ENCODE measurements around the gene MICU2.

MICU2 gene, protein sequence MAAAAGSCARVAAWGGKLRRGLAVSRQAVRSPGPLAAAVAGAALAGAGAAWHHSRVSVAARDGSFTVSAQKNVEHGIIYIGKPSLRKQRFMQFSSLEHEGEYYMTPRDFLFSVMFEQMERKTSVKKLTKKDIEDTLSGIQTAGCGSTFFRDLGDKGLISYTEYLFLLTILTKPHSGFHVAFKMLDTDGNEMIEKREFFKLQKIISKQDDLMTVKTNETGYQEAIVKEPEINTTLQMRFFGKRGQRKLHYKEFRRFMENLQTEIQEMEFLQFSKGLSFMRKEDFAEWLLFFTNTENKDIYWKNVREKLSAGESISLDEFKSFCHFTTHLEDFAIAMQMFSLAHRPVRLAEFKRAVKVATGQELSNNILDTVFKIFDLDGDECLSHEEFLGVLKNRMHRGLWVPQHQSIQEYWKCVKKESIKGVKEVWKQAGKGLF

GRCh38 chr13:21603531-21604448 lies at the start of gene MICU2:
Gene MICU2, minus strand, starts transcription at chr13:21604170. Its CDS starts 22 bp downstream, at chr13:21604148.
- Mint-ChIP-seq H3K4me3 (peak within 1 kb of the TSS; percentile 87), H3K36me3 (ENCODE audit: low read depth) (peaks cover 24% of the 10 kb centered on the region), H3K27ac (peak within 1 kb of the TSS; percentile 90), H3K9me3 (no peaks in the 10 kb centered on the region), H3K4me1 (ENCODE audit: low read depth) (peaks cover 38% of the 10 kb centered on the region), H3K27me3 (peaks cover 6% of the 10 kb centered on the region)
- peak; percentile 96 for DNase-seq

DNA sequence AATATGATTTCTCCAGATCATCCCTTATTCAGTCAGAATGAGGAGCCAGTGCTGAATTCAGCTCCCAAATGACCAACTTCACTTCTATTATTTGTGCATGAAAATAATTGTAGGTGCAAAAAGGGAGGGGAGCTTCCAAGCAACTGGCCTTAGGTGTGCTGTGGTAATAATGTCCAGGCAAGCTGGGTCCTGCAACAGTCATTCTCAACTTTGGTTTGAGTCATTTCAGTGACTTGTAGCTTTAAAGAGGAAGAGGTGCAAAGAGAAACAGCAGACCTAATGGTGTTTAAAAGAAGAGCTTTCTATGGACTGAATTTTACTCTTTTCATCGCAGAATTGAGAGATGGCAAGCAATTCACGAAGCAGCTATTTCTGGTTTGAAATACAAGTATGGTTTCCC lies 37.7 kb upstream of the MICU2 start:
- Mint-ChIP-seq H3K4me1 (ENCODE audit: low read depth) (peaks cover 2% of the 10 kb centered on the region), H3K4me3 (no peak overlapping the region), H3K27me3 (peaks cover 2% of the 10 kb centered on the region), H3K9me3 (no peaks in the 10 kb centered on the region), H3K27ac (no peak overlapping the region), H3K36me3 (ENCODE audit: low read depth) (no peaks in the 10 kb centered on the region)
- no peak for DNase-seq

DNA sequence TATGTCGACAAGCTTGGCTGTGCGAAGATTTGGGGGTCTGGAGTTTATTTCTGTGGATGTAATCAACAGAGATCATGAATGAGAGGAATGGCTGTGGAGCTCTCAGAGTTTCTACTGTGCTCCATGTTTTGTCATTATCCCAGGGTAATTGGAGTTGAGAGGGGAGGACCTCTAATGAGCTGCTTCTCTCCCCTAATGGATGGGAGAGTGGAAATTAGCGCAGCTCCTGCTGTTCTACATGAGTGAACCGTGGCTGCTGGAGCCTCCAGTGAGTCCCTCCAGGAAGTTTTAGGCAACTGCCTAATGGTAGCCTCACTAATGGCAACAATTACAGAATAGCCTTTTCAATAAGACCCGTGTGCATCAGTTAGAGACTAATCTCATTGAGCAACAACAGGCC lies 35.6 kb upstream of the MICU2 start:
- no peak for DNase-seq
- no peak overlapping the region for H3K27ac Mint-ChIP-seq
- peaks cover 2% of the 10 kb centered on the region for H3K27me3 Mint-ChIP-seq
- H3K9me3 Mint-ChIP-seq: no peaks in the 10 kb centered on the region
- H3K4me1 Mint-ChIP-seq (ENCODE audit: low read depth): peaks cover 2% of the 10 kb centered on the region
- no peak overlapping the region for H3K4me3 Mint-ChIP-seq
- H3K36me3 Mint-ChIP-seq (ENCODE audit: low read depth): no peaks in the 10 kb centered on the region

DNA sequence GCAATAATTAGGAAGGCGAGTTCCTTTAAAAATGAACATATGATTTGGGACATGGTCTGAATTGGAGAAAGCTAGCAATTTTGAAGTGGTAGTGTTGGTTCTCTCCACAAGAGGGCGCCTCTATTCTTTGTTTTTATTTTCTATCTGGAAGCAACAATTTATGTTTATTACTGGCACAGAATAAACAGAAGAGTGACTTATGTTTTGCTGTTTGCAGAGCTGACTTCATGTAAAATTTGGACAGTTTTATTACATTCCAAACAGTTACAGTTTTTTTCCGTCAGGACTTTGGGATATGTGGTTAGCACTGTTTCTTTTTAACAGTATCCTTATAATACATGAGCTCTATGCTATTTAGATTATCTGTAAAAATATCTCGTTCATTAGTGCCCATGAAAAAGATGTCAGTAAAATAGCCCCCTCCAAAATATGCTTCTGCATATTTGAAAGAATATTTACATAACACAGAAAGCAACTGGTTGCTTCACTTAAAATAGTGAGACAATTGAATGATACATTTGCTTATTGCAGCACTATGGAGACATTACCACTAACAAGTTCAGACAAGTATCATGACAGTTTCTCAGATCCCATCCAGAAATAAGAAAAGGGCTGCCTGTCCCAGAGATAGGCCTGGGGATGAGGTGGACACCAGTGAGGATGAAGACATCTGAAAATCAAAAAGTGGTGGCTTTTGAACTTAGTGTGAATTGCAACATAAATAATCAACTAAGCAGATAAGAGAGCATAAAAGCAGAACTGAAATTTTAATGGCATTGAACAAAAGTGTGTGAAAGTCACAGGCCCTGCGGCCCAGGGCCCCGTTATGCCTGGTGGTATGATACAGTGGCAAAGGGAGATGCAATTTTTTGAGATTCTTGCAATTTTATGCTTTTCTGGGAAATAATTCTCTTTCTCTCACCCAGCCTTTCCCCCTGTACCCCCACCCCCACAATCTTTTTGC lies 34.6 kb upstream of the MICU2 start:
- no peak for DNase-seq
- peaks cover 2% of the 10 kb centered on the region for H3K27me3 Mint-ChIP-seq
- no peak overlapping the region for H3K27ac Mint-ChIP-seq
- H3K4me3 Mint-ChIP-seq: no peak overlapping the region
- H3K9me3 Mint-ChIP-seq: no peaks in the 10 kb centered on the region
- no peaks in the 10 kb centered on the region for H3K36me3 Mint-ChIP-seq (ENCODE audit: low read depth)
- peaks cover 2% of the 10 kb centered on the region for H3K4me1 Mint-ChIP-seq (ENCODE audit: low read depth)

DNA sequence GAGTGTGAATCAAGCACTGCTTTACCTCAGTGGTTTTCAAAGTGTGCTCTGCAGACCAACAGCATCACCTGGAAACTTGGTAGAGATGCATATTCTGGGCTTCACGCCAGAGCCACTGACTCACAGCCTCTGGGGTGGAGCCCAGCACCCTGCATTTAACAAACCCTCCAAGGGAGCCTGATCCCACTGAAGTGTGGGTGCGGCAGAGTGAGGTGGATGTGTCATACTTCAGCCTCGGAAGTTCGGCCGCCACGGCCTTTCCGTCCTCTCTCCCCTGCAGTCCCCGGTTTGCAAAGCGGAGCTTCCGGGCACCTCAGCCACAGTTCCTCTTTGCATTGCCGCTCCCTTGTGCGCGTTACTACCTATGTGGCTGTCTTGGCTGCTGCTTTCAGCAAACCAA lies 33.3 kb upstream of the MICU2 start:
- Mint-ChIP-seq H3K4me3 (no peak overlapping the region), H3K4me1 (ENCODE audit: low read depth) (peaks cover 2% of the 10 kb centered on the region), H3K36me3 (ENCODE audit: low read depth) (no peaks in the 10 kb centered on the region), H3K27me3 (peaks cover 2% of the 10 kb centered on the region), H3K27ac (no peak overlapping the region), H3K9me3 (no peaks in the 10 kb centered on the region)
- DNase-seq: peak; percentile 39

DNA sequence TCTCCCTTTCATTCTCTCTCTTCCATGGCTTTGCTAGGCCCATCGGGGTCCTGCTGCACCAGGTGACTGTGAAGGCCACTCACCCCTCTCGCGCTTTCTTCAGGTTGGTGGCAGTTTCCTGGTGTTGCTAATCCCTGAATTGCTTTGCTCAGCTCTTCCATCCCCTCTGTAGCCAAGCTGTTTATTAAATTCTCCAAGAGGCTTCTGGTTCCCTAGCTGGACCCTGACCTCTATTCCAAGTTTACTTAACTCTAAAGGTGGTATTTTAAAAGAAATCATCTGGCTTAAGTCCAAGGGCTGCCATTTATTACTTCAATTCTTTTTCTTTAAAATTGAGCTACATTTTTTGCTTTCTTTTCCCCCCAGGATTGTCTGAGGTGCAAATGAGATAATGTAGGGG lies 32.7 kb upstream of the MICU2 start:
- H3K27me3 Mint-ChIP-seq: peaks cover 5% of the 10 kb centered on the region
- DNase-seq: no peak
- no peak overlapping the region for H3K4me3 Mint-ChIP-seq
- peaks cover 2% of the 10 kb centered on the region for H3K9me3 Mint-ChIP-seq
- no peaks in the 10 kb centered on the region for H3K36me3 Mint-ChIP-seq (ENCODE audit: low read depth)
- peaks cover 2% of the 10 kb centered on the region for H3K4me1 Mint-ChIP-seq (ENCODE audit: low read depth)
- H3K27ac Mint-ChIP-seq: no peak overlapping the region

- peaks cover 2% of the 10 kb centered on the region for H3K4me1 Mint-ChIP-seq (ENCODE audit: low read depth)
- DNase-seq: no peak
- H3K9me3 Mint-ChIP-seq: peaks cover 2% of the 10 kb centered on the region
- H3K4me3 Mint-ChIP-seq: no peak overlapping the region
- peaks cover 6% of the 10 kb centered on the region for H3K27me3 Mint-ChIP-seq
- H3K36me3 Mint-ChIP-seq (ENCODE audit: low read depth): no peaks in the 10 kb centered on the region
- H3K27ac Mint-ChIP-seq: no peak overlapping the region
Observed at GRCh38 chr13:21632196-21632595, 28.2 kb upstream of the MICU2 start.

GRCh38 chr13:21625366-21625765 lies 21.4 kb upstream of the MICU2 start:
- Mint-ChIP-seq H3K4me1 (ENCODE audit: low read depth) (no peaks in the 10 kb centered on the region), H3K4me3 (no peak overlapping the region), H3K27ac (no peak overlapping the region), H3K9me3 (no peaks in the 10 kb centered on the region), H3K36me3 (ENCODE audit: low read depth) (no peaks in the 10 kb centered on the region), H3K27me3 (peaks cover 3% of the 10 kb centered on the region)
- DNase-seq: no peak

DNA sequence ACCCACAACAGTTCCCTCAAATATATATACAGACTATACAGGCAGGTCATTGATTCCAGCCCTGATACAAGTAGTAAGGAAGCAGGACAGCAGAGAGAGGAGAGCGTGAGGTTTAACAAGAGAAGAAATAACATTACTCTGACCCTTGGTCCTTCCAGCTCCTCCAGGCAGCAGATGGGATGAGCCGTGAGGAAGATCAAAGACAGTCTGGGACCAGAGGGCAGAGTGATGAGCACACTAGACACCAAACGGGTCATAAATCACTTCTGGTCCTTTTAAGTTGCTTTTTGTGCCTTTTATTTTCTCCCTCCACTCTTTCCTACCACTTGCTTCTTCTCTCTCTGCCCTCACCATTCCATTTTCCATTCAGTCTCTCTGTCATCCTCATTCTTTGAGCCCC lies 16.9 kb upstream of the MICU2 start:
- peaks cover 22% of the 10 kb centered on the region for H3K27me3 Mint-ChIP-seq
- no peaks in the 10 kb centered on the region for H3K9me3 Mint-ChIP-seq
- H3K4me3 Mint-ChIP-seq: no peak overlapping the region
- H3K4me1 Mint-ChIP-seq (ENCODE audit: low read depth): no peaks in the 10 kb centered on the region
- no peak for DNase-seq
- no peaks in the 10 kb centered on the region for H3K36me3 Mint-ChIP-seq (ENCODE audit: low read depth)
- no peak overlapping the region for H3K27ac Mint-ChIP-seq

- H3K36me3 Mint-ChIP-seq (ENCODE audit: low read depth): no peaks in the 10 kb centered on the region
- no peak for DNase-seq
- H3K4me3 Mint-ChIP-seq: no peak overlapping the region
- no peak overlapping the region for H3K27ac Mint-ChIP-seq
- no peaks in the 10 kb centered on the region for H3K9me3 Mint-ChIP-seq
- peaks cover 22% of the 10 kb centered on the region for H3K27me3 Mint-ChIP-seq
- H3K4me1 Mint-ChIP-seq (ENCODE audit: low read depth): no peaks in the 10 kb centered on the region
Observed at GRCh38 chr13:21619633-21620220, 15.8 kb upstream of the MICU2 start.

GRCh38 chr13:21616880-21617279 lies 12.9 kb upstream of the MICU2 start:
- H3K36me3 Mint-ChIP-seq (ENCODE audit: low read depth): no peaks in the 10 kb centered on the region
- H3K4me1 Mint-ChIP-seq (ENCODE audit: low read depth): no peaks in the 10 kb centered on the region
- no peak overlapping the region for H3K27ac Mint-ChIP-seq
- H3K27me3 Mint-ChIP-seq: peaks cover 24% of the 10 kb centered on the region
- H3K4me3 Mint-ChIP-seq: no peak overlapping the region
- H3K9me3 Mint-ChIP-seq: no peaks in the 10 kb centered on the region
- no peak for DNase-seq

- Mint-ChIP-seq H3K4me3 (no peak overlapping the region), H3K27me3 (peaks cover 24% of the 10 kb centered on the region), H3K4me1 (ENCODE audit: low read depth) (no peaks in the 10 kb centered on the region), H3K36me3 (ENCODE audit: low read depth) (no peaks in the 10 kb centered on the region), H3K9me3 (no peaks in the 10 kb centered on the region), H3K27ac (no peak overlapping the region)
- DNase-seq: no peak
Observed at GRCh38 chr13:21616205-21616866, 12.4 kb upstream of the MICU2 start.

- Mint-ChIP-seq H3K4me3 (no peak overlapping the region), H3K4me1 (ENCODE audit: low read depth) (no peaks in the 10 kb centered on the region), H3K36me3 (ENCODE audit: low read depth) (no peaks in the 10 kb centered on the region), H3K27ac (no peak overlapping the region), H3K9me3 (no peaks in the 10 kb centered on the region), H3K27me3 (peaks cover 21% of the 10 kb centered on the region)
- DNase-seq: no peak
Observed at GRCh38 chr13:21615427-21615826, 11.5 kb upstream of the MICU2 start.
